H9 (cell line): ENCODE measurements around the gene SEC61B. TPM values are rescaled to one million over a fixed set of nuclear protein-coding genes. Genes with fewer than 3 reads are reported as not detected.
"Not testable (repeated sequence)": the region's sequence is repeated elsewhere in the genome, so short reads cannot be mapped to it uniquely, and the experiment has no call there.

Source experiments
- DNase-seq: peaks from one replicate; pipeline ENCODE4 v3.0.0-alpha.2; 2017
- H2AFZ ChIP-seq: one replicate; pipeline ENCODE4 v1.6.1; 2013; ENCODE audit warnings: mild to moderate bottlenecking, low read length, control low read depth, moderate library complexity
- H2AK5ac ChIP-seq: 2 replicates; pipeline ENCODE4 v1.6.1; 2013; ENCODE audit warnings: low read length, control low read depth, mixed read lengths; ENCODE audit not compliant: insufficient read length
- H2BK120ac ChIP-seq: one replicate; pipeline ENCODE4 v1.6.1; 2013; ENCODE audit warnings: low read depth, mild to moderate bottlenecking, low read length, control low read depth, inconsistent platforms; ENCODE audit not compliant: poor library complexity, severe bottlenecking
- H2BK12ac ChIP-seq: 2 replicates; pipeline ENCODE4 v1.6.1; 2013; ENCODE audit warnings: low read length, control low read depth, mixed read lengths, low read depth; ENCODE audit not compliant: insufficient read length
- H2BK15ac ChIP-seq: 2 replicates; pipeline ENCODE4 v1.6.1; 2013; ENCODE audit warnings: low read depth, low read length, control low read depth
- H2BK20ac ChIP-seq: one replicate; pipeline ENCODE4 v1.6.1; 2013; ENCODE audit warnings: low read depth, mild to moderate bottlenecking, low read length, control low read depth, inconsistent platforms; ENCODE audit not compliant: poor library complexity, severe bottlenecking
- H2BK5ac ChIP-seq: 2 replicates; pipeline ENCODE4 v1.6.1; 2013; ENCODE audit warnings: low read length, control low read depth, mixed read lengths; ENCODE audit not compliant: insufficient read length
- H3K14ac ChIP-seq: 2 replicates; pipeline ENCODE4 v1.6.1; 2013; ENCODE audit warnings: low read length, control low read depth; ENCODE audit not compliant: insufficient read depth
- H3K18ac ChIP-seq: 2 replicates; pipeline ENCODE4 v1.6.1; 2013; ENCODE audit warnings: low read depth, mild to moderate bottlenecking, mixed read lengths, low read length, control low read depth; ENCODE audit not compliant: insufficient read length
- H3K23ac ChIP-seq: 2 replicates; pipeline ENCODE4 v1.6.1; 2013; ENCODE audit warnings: low read length, control low read depth, mixed read lengths, low read depth; ENCODE audit not compliant: insufficient read length
- H3K23me2 ChIP-seq: 2 replicates; pipeline ENCODE4 v1.6.1; 2013; ENCODE audit warnings: low read depth, mild to moderate bottlenecking, mixed read lengths, low read length, control low read depth; ENCODE audit not compliant: insufficient read length, poor library complexity, severe bottlenecking
- H3K27ac ChIP-seq: 2 replicates; pipeline ENCODE4 v1.5.1; 2013; ENCODE audit warnings: low read length, control low read depth, mixed read lengths, low read depth; ENCODE audit not compliant: insufficient read length
- H3K27me3 ChIP-seq: 2 replicates; pipeline ENCODE4 v1.6.1; 2013; ENCODE audit warnings: low read length, control low read depth, inconsistent platforms; ENCODE audit not compliant: insufficient read depth
- H3K4ac ChIP-seq: 2 replicates; pipeline ENCODE4 v1.6.1; 2013; ENCODE audit warnings: low read depth, mild to moderate bottlenecking, control low read depth, inconsistent platforms, low read length, moderate library complexity
- H3K4me1 ChIP-seq: 2 replicates; pipeline ENCODE4 v1.6.1; 2013; ENCODE audit warnings: low read length, control low read depth, inconsistent platforms; ENCODE audit not compliant: insufficient read depth
- H3K4me2 ChIP-seq: 2 replicates; pipeline ENCODE4 v1.6.1; 2013; ENCODE audit warnings: low read length, control low read depth, mixed read lengths; ENCODE audit not compliant: insufficient read length, insufficient read depth
- H3K56ac ChIP-seq: 2 replicates; pipeline ENCODE4 v1.6.1; 2013; ENCODE audit warnings: low read depth, mild to moderate bottlenecking, mixed read lengths, low read length, control low read depth; ENCODE audit not compliant: insufficient read length
- H3K79me1 ChIP-seq: 2 replicates; pipeline ENCODE4 v1.6.1; 2013; ENCODE audit warnings: low read depth, mild to moderate bottlenecking, moderate library complexity, low read length, control low read depth, inconsistent platforms; ENCODE audit not compliant: insufficient read depth, poor library complexity, severe bottlenecking
- H3K79me2 ChIP-seq: 2 replicates; pipeline ENCODE4 v1.6.1; 2013; ENCODE audit warnings: low read length, control low read depth, inconsistent platforms; ENCODE audit not compliant: insufficient read depth
- H3K9ac ChIP-seq: 2 replicates; pipeline ENCODE4 v1.6.1; 2013; ENCODE audit warnings: low read length, control low read depth, mixed read lengths; ENCODE audit not compliant: insufficient read length; ENCODE audit errors: extremely low read depth
- H3K9me3 ChIP-seq: one replicate; pipeline ENCODE4 v1.6.1; 2013; ENCODE audit warnings: low read depth, low read length, inconsistent platforms; ENCODE audit not compliant: control insufficient read depth
- H3T11ph ChIP-seq: one replicate; pipeline ENCODE4 v1.6.1; 2013; ENCODE audit warnings: mild to moderate bottlenecking, low read length, control low read depth, inconsistent platforms
- H4K20me1 ChIP-seq: one replicate; pipeline ENCODE4 v1.6.1; 2013; ENCODE audit not compliant: control insufficient read depth, insufficient read length, insufficient read depth
- H4K5ac ChIP-seq: 2 replicates; pipeline ENCODE4 v1.6.1; 2013; ENCODE audit warnings: low read depth, mild to moderate bottlenecking, mixed read lengths, low read length, control low read depth; ENCODE audit not compliant: insufficient read length
- H4K8ac ChIP-seq: replicated peaks from 2 replicates; pipeline ENCODE4 v1.6.1; 2013; ENCODE audit warnings: low read length, control low read depth, mixed read lengths, low read depth; ENCODE audit not compliant: insufficient read length
- H4K91ac ChIP-seq: 2 replicates; pipeline ENCODE4 v1.6.1; 2013; ENCODE audit warnings: low read depth, mild to moderate bottlenecking, moderate library complexity, mixed read lengths, low read length, control low read depth; ENCODE audit not compliant: insufficient read length
- H3K27ac Mint-ChIP-seq, 3 experiments: 2 replicates in 2 of 3; 3 replicates in 1 of 3; pipeline ENCODE4 v1.8.0; 2020 to 2021; ENCODE audit warnings: mixed read lengths in 3 of 3, mild to moderate bottlenecking in 1 of 3, moderate library complexity in 1 of 3
- H3K27me3 Mint-ChIP-seq: 2 replicates; pipeline ENCODE4 v1.8.0; 2021; ENCODE audit warnings: low read depth, mild to moderate bottlenecking, moderate library complexity, mixed read lengths
- H3K36me3 Mint-ChIP-seq, 3 experiments: 2 replicates in 2 of 3; 3 replicates in 1 of 3; pipeline ENCODE4 v1.8.0; 2020 to 2021; ENCODE audit warnings: low read depth in 3 of 3, mixed read lengths in 3 of 3; ENCODE audit not compliant: insufficient read depth in 1 of 3
- H3K4me1 Mint-ChIP-seq, 2 experiments: 2 replicates each; pipeline ENCODE4 v1.8.0; 2020; ENCODE audit warnings: mixed read lengths in 2 of 2
- H3K4me3 Mint-ChIP-seq, 2 experiments: 2 replicates in 1 of 2; 3 replicates in 1 of 2; pipeline ENCODE4 v1.8.0; 2020 to 2021; ENCODE audit warnings: mild to moderate bottlenecking in 2 of 2, mixed read lengths in 2 of 2, moderate library complexity in 1 of 2
- H3K9me3 Mint-ChIP-seq, 2 experiments: 2 replicates in 1 of 2; 3 replicates in 1 of 2; pipeline ENCODE4 v1.8.0; 2020; ENCODE audit warnings: mild to moderate bottlenecking in 2 of 2, mixed read lengths in 2 of 2, moderate library complexity in 1 of 2
- CTCF ChIP-seq: fragments of 200-600 bp; sonication (generic); conservative IDR thresholded peaks from 3 replicates; pipeline ENCODE4 v1.8.0; 2021; ENCODE audit warnings: antibody characterized with exemption, mild to moderate bottlenecking
- WGBS: extraction: QIAGEN DNeasy Blood & Tissue Kit; methylation state at CpG from one replicate; pipeline ENCODE4 v1.1.7; 2013; ENCODE audit warnings: missing lambda C conversion rate, low lambda C conversion rate, mixed read lengths; ENCODE audit not compliant: insufficient read length; ENCODE audit errors: extremely low coverage; 5-methylcytosine and 5-hydroxymethylcytosine counted together
- total RNA-seq: library from RNA; stranded (reverse); gene quantifications from 2 replicates; pipeline ENCODE4 v1.2.1, GENCODE V29; 2021

Gene SEC61B
- total RNA-seq, 1 experiment from 2014 or later = 142 TPM

GRCh38 chr9:99237356-99237755 lies 15.3 kb downstream of the SEC61B start:
- Mint-ChIP-seq H3K27me3 (no peaks in the 10 kb centered on the region), H3K9me3 (no peaks in the 10 kb centered on the region), H3K4me1 (no peaks in the 10 kb centered on the region), H3K27ac (no peak overlapping the region), H3K36me3 (peaks cover 0 to 4% (median 2%) of the 10 kb centered on the region in 3 experiments; a peak in 4 of 7 replicates), H3K4me3 (no peak overlapping the region)
- no peaks in the 10 kb centered on the region for H3K4me1 ChIP-seq
- H3K27ac ChIP-seq = no peak overlapping the region
- no peak for TF ChIP-seq CTCF
- no peak for DNase-seq
- no peak overlapping the region for H2BK15ac ChIP-seq
- no peak overlapping the region for H3K56ac ChIP-seq
- no peaks in the 10 kb centered on the region for H3K9me3 ChIP-seq
- H2BK5ac ChIP-seq = no peak overlapping the region
- no peak overlapping the region for H3K9ac ChIP-seq
- no peaks in the 10 kb centered on the region for H3K23me2 ChIP-seq
- H3K4ac ChIP-seq = no peak overlapping the region
- no peaks in the 10 kb centered on the region for H3K27me3 ChIP-seq
- H3K23ac ChIP-seq = no peak overlapping the region
- H4K20me1 ChIP-seq = no peaks in the 10 kb centered on the region
- H3K79me1 ChIP-seq = no peaks in the 10 kb centered on the region
- H2BK120ac ChIP-seq = no peak overlapping the region
- H4K91ac ChIP-seq = no peak overlapping the region
- no peak overlapping the region for H2BK20ac ChIP-seq
- no peak overlapping the region for H3K4me2 ChIP-seq
- H2AFZ ChIP-seq = no peak overlapping the region
- H2BK12ac ChIP-seq = no peak overlapping the region
- no peak overlapping the region for H3K18ac ChIP-seq
- no peak overlapping the region for H4K5ac ChIP-seq
- H3K14ac ChIP-seq = no peak overlapping the region
- no peaks in the 10 kb centered on the region for H3K79me2 ChIP-seq
- H3T11ph ChIP-seq = no peak overlapping the region
- no peak overlapping the region for H2AK5ac ChIP-seq
- no peak overlapping the region for H4K8ac ChIP-seq

- not testable (repeated sequence) for H3K56ac ChIP-seq, H3K36me3 Mint-ChIP-seq, H3K23ac ChIP-seq
Observed at GRCh38 chr9:99237849-99238248, 15.8 kb downstream of the SEC61B start.

More at GRCh38 chr9:99237849-99238248, 15.8 kb downstream of the SEC61B start:
- not testable (repeated sequence) for H2AK5ac ChIP-seq, H3K79me2 ChIP-seq, H4K20me1 ChIP-seq, H2BK15ac ChIP-seq, H3K27ac Mint-ChIP-seq, H2AFZ ChIP-seq, H2BK12ac ChIP-seq, H3K9ac ChIP-seq, H3K4me3 Mint-ChIP-seq, H3K9me3 Mint-ChIP-seq, H3K27ac ChIP-seq, H3K14ac ChIP-seq, H3K9me3 ChIP-seq, H3K4me1 Mint-ChIP-seq, H4K8ac ChIP-seq, H2BK20ac ChIP-seq, H4K91ac ChIP-seq, H3T11ph ChIP-seq, H2BK5ac ChIP-seq, H3K27me3 ChIP-seq, H3K4me1 ChIP-seq, H3K18ac ChIP-seq, H3K23me2 ChIP-seq, H3K27me3 Mint-ChIP-seq, H3K79me1 ChIP-seq, H4K5ac ChIP-seq, H2BK120ac ChIP-seq, H3K4me2 ChIP-seq, DNase-seq, H3K4ac ChIP-seq
- WGBS = no CpG with 5 or more reads among the region's 4 CpGs
